HL-60/S4 treated with phorbol 12-myristate 13-acetate at 8.2 ng/mL for 4 days and 3 days (cell line): ENCODE results near the gene KANSL2.
"Not testable (repeated sequence)": the region's sequence is repeated elsewhere in the genome, so short reads cannot be mapped to it uniquely, and the experiment has no call there.

Experiments used
- in situ Hi-C: fragments of 300-500 bp; cut with MboI; formaldehyde crosslinking; loops from 2 replicates; pipeline ENCODE4 v1.15.0; 2022; ENCODE audit warnings: low sequenced_read_pairs

The KANSL2 gene, protein sequence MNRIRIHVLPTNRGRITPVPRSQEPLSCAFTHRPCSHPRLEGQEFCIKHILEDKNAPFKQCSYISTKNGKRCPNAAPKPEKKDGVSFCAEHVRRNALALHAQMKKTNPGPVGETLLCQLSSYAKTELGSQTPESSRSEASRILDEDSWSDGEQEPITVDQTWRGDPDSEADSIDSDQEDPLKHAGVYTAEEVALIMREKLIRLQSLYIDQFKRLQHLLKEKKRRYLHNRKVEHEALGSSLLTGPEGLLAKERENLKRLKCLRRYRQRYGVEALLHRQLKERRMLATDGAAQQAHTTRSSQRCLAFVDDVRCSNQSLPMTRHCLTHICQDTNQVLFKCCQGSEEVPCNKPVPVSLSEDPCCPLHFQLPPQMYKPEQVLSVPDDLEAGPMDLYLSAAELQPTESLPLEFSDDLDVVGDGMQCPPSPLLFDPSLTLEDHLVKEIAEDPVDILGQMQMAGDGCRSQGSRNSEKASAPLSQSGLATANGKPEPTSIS

DNA sequence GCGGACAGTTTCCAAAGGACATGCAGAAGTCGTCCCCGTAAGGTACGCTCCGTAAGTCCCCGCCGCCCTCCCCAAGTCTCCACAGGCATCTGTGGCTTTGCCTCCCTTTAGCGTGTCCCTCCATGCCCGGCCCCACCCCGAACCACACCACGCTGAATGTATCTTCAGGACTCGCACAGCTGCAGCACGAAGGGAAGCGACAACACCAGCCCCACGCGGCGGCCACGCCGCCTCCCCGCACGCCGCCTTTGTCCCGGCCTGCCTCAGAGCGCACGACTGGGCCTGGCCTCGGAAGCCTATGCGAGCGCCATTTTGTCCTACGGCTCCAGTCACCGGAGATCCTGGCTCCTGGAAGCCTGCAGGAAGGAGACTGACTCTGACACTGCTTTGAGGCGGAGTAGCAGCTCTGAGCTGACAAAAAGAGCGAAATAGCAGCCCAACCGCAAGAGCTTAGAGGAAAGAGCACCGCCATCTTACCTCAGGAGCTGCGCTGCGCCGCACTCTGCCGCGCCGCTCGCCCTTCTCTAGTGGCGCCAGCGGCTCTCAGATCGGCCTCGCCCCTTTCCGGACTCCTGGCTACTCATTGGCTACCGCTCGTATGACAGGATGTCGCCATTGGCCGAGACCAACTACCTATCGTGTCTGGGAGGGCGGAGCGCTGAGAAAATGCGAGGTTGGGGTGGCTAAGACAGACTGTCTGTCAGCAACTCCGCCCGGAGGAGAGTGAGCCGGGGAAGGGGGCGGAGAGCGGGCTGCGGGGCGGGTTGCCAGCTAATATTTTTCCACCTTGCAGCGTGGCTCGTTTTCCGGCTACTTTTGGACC, at the start of gene KANSL2:
KANSL2 (minus strand) TSS at position 529 of the 823 bp plus-strand sequence. CDS start 606 bp downstream, outside the sequence.
- in situ Hi-C loops, result no loop called here

DNA sequence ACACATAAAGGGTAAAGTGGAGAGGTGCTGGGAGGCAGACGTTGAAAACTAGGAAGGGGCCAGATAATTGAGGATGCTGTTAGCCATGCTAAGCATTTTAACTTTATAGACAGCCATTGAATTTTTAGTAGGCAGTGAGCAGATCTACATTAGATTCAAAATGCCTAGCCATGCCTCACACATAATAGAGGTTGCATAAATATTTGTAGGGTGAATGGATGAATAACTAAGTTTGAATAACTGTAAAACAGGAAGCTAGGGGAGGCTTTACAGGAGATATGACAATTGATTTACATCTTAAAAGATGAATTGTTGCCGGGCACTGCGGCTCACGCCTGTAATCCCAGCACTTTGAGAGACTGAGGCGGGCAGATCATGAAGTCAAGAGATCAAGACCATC, 46.8 kb upstream of the KANSL2 start:
- in situ Hi-C loops, result no loop called here

DNA sequence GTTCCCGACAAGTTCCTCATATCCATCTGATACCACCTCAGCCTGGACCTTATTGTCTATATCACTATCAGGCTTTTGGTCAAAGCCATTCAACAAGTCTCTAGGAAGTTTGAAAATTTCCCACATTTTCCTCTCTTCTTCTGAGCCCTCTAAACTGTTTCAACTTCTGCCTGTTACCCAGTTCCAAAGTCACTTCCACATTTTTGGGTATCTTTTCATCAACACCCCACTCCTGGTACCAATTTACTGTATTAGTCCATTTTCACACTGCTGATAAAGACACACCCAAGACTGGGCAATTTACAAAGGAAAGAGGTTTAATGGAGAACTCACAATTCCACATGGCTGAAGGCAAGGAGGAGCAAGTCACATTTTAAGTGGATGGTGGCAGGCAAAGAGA, 38.7 kb upstream of the KANSL2 start:
- in situ Hi-C loops, result not testable (repeated sequence)

DNA sequence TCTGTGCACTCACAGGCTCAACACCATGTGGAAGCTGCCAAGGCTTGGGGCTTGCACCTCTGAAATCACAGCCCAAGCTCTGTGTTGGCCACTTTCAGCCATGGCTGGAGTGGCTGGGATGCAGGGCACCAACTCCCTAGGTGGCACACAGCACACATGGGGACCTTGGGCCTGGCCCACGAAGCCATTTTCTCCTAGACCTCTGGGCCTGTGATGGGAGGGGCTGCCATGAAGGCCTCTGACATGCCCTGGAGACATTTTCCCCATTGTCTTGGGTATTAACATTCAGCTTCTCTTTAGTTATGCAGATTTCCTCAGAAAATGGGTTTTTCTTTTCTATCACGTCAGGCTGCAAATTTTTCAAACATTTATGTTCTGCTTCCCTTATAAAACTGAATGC, 38.1 kb upstream of the KANSL2 start:
- in situ Hi-C loops, result not testable (repeated sequence)

DNA sequence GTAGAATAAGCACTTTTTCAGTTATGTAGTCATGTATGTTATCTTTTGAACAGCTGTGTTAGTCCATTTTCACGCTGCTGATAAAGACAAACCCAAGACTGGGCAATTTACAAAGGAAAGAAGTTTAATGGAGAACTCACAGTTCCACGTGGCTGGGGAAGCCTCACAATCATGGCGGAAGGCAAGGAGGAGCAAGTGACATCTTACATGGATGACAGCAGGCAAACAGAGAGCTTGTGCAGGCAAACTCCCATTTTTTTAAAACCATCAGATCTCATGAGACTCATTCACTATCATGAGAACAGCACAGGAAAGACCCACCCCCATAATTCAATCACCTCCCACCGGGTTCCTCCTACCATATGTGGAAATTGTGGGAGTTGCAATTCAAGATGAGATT, 37.0 kb upstream of the KANSL2 start:
- in situ Hi-C loops, result not testable (repeated sequence)

DNA sequence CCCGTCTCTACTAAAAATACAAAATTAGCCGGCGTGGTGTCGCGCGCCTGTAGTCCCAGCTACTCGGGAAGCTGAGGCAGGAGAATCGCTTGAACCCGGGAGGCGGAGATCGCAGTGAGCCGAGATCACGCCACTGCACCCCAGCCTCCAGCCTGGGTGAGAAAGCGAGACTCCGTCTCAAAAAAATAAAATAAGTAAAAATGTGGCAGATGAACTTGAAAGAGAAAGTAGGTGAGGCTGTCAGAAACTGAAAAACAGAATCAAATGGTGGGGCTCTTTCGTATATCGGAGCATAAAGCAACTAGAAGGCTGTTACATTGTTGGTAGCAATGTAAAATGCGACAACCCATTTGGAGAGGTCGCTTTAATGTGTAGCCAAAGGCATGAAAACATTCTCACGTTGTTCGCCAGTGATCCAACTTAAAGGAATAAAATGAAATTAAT, 35.2 kb upstream of the KANSL2 start:
- in situ Hi-C loops, result no loop called here

DNA sequence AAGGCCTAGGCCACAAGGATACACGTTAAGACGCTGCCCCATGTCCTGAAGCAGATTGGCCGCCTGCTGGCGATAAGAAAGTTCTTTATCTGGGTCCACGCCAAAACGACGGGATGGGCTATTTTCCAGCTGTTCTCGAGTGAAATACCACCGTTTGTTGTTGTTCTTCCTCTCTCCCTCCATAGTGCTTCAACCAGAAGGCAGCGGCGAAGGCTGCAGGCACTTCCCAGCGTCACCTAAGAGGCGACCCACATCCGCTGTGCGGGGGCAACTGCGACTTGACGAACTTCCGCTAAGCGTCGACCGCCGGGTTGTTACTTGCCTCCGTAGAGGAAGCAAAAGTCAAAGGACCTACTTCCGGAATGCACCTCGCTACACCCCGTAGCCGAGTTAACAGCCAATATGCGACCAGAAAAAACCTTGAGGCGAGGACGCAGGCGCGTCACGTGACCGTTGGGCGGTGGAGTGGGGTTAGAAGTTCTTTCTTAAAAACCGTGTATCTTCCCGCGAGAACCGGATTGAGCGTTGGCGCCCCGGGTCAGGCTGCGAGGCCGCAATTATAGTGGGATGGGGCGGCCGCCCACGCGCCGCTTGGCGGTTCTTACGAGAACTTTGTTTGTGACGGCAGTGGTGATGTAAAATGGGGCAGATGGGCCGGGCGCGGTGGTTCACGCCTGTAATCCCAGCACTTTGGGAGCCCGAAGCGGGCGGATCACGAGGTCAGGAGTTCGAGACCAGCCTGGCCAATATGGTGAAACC, 34.6 kb upstream of the KANSL2 start, which contains the start of gene CCNT1:
CCNT1 (minus strand) TSS at position 215 of the 759 bp plus-strand sequence; CDS start at position 183, 32 bp downstream.
- in situ Hi-C loops, result no loop called here

DNA sequence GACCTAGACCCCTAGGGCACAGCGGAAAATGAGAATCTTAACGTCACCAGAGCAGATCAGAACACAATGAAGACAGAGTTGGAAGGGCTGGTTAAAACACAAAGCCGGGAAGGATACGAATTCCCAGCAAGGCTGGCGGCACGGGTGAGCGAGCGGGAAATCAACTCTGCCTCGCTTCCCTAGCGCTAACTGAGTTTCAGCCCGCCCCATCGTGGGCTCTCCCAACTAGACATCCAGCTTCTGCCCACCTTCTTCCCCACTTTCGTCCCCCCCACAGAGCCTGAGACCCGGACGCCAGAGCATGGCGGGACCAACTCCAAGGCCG, 34.1 kb upstream of the KANSL2 start:
- in situ Hi-C loops, result no loop called here

DNA sequence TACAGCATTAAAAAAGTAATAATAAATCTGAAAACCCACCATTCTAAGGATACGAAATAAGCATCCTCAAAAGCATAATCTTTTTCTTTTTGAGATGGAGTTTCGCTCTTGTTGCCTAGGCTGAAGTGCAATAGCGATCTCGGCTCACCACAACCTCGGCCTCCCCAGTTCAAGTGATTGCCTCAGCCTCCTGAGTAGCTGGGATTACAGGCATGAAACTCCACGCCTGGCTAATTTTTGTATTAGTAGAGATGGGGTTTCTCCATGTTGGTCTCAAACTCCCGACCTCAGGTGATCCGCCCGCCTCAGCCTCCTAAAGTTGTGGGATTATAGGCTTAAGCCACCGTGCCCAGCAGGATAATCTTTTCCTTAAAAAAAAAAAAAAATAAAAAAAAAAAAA, 30.2 kb upstream of the KANSL2 start:
- in situ Hi-C loops, result no loop called here

DNA sequence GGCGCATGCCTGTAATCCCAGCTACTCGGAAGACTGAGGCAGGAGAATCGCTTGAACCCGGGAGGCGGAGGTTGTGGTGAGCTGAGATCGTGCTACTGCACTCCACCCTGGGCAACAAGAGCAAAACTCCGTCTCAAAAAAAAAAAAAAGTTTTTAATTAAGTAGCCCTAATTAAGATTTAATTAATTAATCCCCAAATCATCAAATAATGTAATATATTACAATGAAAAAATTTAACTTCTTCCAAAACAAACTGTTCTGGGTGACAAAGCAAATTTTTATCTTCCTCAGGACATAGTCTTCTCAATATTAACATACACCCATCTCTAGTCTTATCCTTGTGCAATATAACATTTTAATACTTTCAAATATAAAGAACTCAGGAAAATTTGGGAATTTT, 16.8 kb upstream of the KANSL2 start:
- in situ Hi-C loops, result not testable (repeated sequence)

DNA sequence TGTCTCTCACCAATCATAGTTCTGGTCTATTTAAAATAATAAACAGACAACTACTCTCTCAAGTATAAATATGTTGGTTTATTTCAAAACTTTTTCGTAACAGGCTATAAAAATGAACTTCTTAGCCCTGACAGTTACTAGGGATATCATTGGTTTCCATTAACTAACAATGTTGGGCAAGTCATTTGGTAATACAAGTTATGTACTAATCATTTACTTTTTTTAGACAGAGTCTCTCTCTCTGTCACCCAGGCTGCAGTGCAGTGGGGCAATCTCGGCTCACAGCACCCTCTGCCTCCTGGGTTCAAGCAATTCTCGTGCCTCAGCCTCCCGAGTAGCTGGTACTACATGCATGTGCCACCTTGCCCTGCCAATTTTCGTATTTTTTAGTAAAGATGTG, 14.6 kb upstream of the KANSL2 start:
- in situ Hi-C loops, result no loop called here

DNA sequence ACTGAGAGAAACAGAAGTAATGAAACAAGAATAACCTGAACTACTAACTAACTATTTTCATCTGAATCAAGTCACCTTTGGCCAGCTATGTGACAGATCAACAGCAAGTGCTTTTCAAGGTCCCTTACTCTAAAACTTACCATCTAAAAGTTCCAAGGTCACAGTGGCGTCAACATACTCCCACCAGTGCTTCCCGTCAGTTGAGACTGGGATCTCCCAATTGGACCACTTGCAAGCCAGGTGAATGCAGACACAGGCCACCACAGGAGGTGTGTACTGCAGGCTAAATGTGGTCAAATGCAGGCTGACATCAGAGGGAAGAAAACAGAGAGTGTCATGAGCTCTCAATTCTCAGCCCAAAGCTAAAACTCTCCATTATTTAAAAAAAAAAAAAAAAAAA, 13.8 kb upstream of the KANSL2 start:
- in situ Hi-C loops, result no loop called here

DNA sequence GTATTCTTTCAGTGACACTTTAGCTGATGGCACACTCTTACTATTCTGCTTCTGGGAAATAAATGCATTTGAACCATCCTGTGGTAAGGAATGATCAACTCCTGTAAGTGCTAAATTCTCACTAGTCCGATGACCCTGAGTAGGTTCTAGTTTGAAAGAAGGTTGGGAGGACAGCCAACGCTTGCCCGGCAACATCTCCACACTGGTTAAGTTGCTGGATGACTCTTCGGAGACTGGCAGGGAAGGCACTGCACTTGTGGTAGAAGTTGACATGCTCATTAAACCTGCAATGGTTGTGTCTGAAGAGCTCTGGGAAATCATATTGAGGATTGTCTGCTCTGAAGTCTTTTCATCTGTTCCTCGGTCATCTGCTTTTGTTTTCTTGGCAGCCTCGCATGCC, 12.0 kb upstream of the KANSL2 start:
- in situ Hi-C loops, result no loop called here

DNA sequence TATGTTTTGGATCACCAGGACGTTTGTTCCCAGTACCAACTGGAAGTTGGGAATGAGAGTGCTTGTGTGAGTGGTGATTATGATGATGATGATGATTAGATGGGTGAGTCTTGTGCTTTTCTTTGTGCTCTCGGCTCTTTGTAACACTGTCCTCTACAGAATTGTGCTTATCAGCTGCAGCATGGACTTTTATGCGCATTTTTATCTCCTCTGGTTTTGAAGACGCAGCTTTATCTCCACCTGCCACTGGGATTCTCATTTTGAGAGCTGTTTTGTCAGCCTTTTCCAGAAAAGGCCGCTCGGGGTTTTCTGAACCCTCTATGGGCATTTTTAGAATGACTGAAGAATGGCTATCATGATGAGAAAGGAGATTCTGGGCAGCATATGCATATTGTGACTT, 11.5 kb upstream of the KANSL2 start:
- in situ Hi-C loops, result no loop called here

DNA sequence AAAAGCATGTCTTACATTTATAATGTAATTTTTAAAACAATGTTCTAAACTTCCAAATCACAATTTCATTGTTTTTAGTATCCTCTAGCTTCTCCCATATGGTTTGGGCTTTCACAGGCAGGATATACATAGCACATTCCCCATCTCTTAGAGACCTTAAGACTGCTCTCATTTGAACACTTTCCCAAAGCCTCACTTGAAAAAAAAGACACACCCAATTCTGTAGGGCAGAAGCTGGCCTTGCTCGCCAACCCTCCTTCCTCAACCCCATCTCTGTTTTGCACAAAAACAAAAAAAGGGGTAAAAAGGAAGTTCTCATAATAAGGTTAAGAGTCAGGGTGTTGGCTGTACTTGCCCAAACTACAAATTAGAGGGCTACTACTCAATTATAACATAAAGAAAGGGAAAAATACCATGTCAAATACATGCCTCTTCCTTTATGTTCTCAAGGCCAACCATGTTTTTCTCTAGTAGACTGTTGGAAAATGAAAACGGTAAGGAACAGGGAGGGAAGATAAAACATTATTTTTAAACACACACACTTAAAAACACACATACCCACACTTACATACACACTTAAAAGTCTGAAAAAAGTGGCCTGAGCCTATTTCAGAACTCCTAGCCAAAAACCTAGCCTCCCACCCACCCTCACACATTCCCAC, 9.9 kb upstream of the KANSL2 start:
- in situ Hi-C loops, result no loop called here

DNA sequence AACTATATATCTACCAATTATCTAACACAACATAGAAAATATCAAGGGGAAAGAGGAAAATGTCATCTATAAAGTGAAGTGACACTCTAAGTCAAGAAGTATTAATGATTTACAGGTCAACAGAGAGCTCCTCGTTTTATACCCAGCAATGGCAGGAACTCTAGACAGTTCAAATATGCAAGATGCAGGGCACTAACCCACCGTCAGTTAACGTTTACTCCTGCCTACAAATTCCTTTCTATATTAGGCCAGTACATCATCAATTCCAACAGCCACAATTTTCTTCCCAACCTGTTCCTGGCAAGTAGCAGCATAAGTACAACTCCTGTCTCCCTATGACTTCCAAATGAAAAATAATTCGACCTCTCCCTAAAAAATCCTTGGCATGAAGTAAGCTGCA, 9.0 kb upstream of the KANSL2 start:
- in situ Hi-C loops, result no loop called here

DNA sequence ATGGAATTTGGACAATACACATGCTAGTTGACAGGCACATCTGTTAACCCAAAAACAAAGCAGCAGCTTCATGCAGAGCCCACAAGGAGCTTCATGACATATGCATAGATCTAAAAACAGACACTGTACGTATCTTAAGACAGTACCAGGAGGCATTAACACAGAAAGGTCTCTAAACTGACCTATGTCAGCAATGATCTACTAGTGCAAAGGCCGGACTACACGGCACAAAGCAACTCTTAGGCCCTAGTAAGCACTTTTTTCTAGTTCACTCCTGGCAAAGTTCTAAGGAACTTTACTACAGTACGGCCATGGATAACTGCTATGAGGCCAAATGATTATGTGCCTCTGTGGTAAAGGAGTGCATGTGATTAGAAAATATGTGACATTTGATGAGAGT, 8.4 kb upstream of the KANSL2 start:
- in situ Hi-C loops, result no loop called here

DNA sequence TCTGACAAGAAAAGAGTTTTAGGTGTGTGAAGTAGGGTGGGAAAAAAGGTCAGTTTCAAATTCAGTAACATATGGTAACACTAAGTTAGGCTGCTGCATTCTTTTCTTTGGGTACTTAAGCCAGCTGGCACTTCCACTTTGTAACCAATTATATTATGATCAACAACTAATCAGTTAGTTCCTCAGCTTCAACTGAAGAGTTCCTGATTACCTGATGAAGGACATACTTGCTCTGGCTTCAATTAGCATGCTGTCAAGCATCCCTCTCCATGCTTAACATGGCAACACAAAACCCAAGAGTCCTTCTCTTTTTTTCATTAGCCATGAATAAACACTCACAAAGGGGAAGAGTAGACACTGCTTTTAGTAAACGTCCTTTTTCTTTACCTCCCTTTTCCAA, 6.8 kb upstream of the KANSL2 start:
- in situ Hi-C loops, result no loop called here

DNA sequence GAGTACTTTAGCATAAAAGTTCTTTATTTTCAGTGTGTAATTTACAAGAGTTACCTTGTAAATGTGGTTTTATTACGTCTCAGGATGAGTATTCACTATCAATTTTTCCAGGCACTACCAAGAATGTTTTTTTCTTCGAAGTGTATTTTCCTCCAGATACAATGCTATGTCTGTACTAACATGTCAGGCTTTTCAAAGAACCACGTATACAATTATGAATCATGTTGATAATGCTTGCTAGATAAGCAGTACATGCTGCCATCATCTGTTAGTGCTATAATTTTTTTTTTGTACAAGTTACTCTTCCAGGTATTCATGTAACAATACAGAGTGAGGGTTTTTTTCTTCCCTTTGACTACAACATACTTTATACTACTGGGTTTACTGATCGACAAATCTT, 5.6 kb upstream of the KANSL2 start:
- in situ Hi-C loops, result no loop called here

DNA sequence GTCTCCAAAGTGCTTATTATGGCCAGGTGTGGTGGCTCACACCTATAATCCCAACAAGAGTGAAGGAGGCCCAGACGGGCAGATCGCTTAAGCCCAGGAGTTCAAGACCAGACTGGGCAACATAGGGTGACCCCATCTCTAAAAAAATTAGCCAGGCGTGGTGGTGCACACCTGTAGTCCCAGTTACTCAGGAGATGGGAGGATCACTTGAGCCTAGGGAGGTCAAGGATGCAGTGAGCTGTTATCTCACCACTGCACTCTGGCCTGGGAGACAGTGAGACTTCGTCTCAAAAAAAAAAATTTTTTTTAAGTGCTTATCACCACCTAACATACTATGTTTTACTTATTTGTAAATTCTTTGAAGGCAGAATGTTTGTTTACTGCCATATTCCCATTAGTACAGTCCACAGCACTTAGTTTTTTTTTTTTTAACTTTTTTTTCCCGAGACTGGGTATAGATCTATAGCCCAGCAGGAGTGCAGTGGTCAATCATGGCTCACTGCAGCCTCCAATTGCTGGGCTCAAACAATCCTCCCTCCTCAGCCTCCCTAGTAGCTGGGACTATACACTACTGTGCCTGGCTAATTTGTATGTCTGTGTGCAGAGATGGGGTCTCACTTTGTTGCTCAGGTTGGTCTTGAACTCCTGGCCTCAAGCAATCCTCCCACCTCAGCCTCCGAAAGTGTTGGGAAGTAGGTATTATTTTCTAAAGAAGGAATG, 4.7 kb upstream of the KANSL2 start:
- in situ Hi-C loops, result no loop called here
